Tibial nerve (tissue), 3 donors: ENCODE measurements around the gene TDP1.

Experiments used
- POLR2A ChIP-seq, 2 donors: fragments of 450-650 bp; IDR thresholded peaks; one replicate each; pipeline ENCODE4 v1.6.1; 2017; ENCODE audit warnings: antibody characterized with exemption in 2 of 2, mild to moderate bottlenecking in 2 of 2, moderate library complexity in 2 of 2
- TF ChIP-seq, protein P1 (sequence below), 5 experiments: fragments of 200-600 bp in 3 of 5; fragments of 450-650 bp in 2 of 5; sonication (generic) in 3 of 5; IDR thresholded peaks; one replicate each; pipeline ENCODE4 v1.5.1; 2016 to 2019; ENCODE audit warnings: antibody characterized with exemption in 5 of 5, mild to moderate bottlenecking in 3 of 5, moderate library complexity in 2 of 5

DNA sequence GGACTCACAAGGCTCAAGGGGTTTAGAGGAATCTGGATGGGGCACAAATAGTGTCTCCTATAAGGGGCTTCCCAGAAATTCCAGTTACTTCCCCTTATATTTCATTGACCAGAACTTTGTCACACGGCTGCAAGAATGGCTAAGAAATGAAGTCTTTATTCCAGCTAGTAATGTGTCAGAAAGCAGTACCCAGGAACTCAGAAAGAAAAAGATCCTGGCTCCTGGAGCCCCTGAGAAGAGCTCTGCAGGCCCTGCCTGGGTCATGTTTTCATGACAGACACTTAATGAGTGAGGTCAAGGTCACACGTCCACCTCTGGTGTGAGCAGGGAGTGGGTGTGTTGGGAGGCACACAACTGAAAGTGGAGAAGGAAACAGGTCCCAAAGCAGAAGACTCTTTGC lies 123.8 kb downstream of the TDP1 start:
- no peak for TF ChIP-seq POLR2A (IDR thresholded peaks at IDR 0.05)
- TF ChIP-seq, protein P1, sequence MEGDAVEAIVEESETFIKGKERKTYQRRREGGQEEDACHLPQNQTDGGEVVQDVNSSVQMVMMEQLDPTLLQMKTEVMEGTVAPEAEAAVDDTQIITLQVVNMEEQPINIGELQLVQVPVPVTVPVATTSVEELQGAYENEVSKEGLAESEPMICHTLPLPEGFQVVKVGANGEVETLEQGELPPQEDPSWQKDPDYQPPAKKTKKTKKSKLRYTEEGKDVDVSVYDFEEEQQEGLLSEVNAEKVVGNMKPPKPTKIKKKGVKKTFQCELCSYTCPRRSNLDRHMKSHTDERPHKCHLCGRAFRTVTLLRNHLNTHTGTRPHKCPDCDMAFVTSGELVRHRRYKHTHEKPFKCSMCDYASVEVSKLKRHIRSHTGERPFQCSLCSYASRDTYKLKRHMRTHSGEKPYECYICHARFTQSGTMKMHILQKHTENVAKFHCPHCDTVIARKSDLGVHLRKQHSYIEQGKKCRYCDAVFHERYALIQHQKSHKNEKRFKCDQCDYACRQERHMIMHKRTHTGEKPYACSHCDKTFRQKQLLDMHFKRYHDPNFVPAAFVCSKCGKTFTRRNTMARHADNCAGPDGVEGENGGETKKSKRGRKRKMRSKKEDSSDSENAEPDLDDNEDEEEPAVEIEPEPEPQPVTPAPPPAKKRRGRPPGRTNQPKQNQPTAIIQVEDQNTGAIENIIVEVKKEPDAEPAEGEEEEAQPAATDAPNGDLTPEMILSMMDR (IDR thresholded peaks at IDR 0.05), result no peak
